MM.1S (cell line): ENCODE results near the gene PILRA.

ENCODE experiments used
- EZH2phosphoT487 ChIP-seq: fragments of 300-600 bp; sonication (generic); IDR thresholded peaks from 2 replicates; pipeline ENCODE4 v1.6.1; 2018; ENCODE audit warnings: antibody characterized with exemption, low read length
- TF ChIP-seq, protein P1 (sequence below): fragments of 300-600 bp; sonication (generic); IDR thresholded peaks from 2 replicates; pipeline ENCODE4 v1.5.1; 2016; ENCODE audit warnings: antibody characterized with exemption, low read length, mixed read lengths

DNA sequence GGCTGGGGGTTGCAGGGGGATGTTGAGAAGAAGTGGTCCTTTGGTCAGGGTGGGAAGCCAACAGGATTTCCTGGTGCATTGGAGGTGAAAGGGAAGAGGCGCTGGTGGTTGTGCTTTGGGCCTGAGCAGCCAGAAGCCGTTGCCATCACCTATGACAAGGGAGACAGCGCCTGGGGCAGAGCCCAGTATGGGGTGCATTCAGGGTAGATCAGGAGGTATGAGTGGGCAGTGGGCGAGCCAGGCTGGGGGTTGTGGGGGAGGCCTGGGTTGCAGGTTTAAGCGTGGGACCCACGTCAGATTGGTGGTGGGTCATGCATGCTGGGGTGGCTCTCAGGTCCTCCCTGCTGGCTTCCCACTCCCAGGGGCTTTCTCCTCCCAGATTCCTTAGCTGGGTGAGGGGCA lies 21.6 kb upstream of the PILRA start:
- TF ChIP-seq, protein P1, sequence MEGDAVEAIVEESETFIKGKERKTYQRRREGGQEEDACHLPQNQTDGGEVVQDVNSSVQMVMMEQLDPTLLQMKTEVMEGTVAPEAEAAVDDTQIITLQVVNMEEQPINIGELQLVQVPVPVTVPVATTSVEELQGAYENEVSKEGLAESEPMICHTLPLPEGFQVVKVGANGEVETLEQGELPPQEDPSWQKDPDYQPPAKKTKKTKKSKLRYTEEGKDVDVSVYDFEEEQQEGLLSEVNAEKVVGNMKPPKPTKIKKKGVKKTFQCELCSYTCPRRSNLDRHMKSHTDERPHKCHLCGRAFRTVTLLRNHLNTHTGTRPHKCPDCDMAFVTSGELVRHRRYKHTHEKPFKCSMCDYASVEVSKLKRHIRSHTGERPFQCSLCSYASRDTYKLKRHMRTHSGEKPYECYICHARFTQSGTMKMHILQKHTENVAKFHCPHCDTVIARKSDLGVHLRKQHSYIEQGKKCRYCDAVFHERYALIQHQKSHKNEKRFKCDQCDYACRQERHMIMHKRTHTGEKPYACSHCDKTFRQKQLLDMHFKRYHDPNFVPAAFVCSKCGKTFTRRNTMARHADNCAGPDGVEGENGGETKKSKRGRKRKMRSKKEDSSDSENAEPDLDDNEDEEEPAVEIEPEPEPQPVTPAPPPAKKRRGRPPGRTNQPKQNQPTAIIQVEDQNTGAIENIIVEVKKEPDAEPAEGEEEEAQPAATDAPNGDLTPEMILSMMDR, result no peak
- no peak for TF ChIP-seq EZH2phosphoT487
